HG03460 (cell line): ENCODE results near the gene BSG.
"Not testable (repeated sequence)": the region's sequence is repeated elsewhere in the genome, so short reads cannot be mapped to it uniquely, and the experiment has no call there.

Source experiments
- ATAC-seq: cut with Tn5 transposase; IDR thresholded peaks from one replicate; pipeline ENCODE4 v1.9.1; 2021; ENCODE audit not compliant: unreplicated experiment

The BSG gene

GRCh38 chr19:617551-618246 lies 45.3 kb downstream of the BSG start:
- ATAC-seq, result no peak

- ATAC-seq, result no peak
These were observed 45.8 kb downstream of the BSG start for GRCh38 chr19:618247-618619.

GRCh38 chr19:618674-619285 lies 46.4 kb downstream of the BSG start:
- no peak for ATAC-seq

- no peak for ATAC-seq
These were observed 47.0 kb downstream of the BSG start for GRCh38 chr19:619286-620002.

GRCh38 chr19:620166-620862 lies 47.9 kb downstream of the BSG start:
- ATAC-seq, result no peak

- not testable (repeated sequence) for ATAC-seq
These were observed 48.8 kb downstream of the BSG start for GRCh38 chr19:621191-621590.

DNA sequence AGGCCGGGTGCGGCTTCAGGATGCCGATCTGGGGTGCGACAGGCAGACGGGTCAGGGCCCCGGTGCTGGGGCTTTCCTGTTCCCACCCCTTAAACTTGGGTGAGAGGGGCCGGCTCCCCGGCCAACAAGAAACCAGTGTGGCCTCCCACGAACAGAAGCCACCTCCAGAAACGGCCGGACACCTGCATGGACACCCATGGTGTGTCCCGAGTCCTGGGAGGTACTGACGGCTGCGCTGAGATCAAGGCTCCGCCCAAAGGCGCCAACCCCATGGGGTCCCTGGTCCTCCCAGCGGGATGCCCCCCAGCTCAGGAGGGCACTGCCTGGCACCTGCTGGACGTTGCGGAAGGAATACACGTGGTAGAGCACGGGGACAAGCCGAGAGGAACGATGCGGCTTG lies 49.4 kb downstream of the BSG start:
- no peak for ATAC-seq

DNA sequence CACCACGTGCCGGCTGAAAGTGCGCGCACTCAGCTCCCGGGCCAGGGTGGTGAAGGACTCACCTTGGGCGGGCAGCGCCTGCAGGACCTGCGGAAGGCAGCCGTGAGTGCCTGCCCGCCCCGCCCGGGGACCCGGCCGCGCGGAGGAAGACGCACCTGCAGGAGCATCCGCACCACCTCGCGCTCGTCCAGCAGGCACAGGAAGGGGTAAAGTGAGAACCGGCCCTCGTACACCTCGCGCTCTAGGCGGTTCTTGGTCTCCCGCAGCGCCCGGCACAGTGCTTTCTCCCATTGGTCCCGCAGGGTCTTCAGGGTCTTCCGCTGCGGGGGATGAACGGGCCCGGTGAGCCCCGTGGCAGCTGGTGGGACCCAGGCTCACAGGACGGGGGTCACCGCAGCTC lies 50.3 kb downstream of the BSG start:
- ATAC-seq, result no peak

DNA sequence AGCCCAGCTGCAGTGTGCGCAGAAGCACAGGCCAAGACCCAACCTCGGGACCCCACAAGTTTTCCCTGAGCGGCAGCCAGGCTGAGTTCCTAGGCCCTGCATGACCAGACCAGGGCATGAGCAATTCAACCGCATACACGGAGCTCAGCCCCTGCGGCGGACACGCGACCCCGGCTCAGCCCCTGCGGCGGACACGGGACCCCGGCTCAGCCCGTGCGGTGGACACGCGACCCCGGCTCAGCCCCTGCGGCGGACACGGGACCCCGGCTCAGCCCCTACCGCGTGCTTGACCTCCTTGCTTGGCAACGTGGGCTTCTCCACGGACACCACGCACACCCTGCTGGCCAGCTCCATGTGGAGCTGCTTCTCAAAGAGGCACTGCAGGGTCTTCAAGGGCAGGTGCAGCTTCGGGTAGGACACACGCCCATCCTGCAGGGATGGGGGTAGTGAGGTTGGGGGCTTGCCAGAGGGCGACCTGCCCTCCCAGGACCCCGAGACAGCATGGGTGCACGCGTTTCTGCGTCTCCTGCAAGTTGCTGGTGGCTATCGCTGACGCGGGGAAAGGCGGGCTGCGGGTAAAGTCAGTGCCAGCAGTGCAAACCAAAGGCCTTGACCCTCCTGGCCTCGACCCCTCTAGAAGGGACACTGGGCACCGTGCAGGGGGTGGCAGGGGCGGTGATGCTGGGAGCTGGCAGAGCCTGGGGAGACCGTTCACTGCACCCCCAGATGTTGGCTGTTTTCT lies 51.0 kb downstream of the BSG start:
- no peak for ATAC-seq

DNA sequence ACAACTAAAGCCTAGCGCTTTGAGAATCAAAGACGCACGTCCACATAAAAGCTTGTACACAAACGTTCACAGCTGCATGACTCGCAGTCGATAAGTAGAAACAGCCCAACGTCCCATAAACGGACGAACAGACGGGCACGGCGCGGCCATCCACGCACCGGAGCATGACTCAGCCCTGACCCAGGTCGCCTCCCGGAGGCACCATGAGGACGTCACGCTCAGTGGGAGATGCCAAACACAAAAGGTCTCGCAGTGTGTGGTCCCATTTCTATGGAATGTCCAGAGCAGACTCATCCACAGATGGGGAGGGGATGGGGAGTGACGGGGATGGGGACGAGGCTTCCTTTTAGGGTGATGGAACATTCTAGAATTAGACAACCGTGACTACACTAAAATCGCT lies 51.6 kb downstream of the BSG start:
- ATAC-seq, result no peak

GRCh38 chr19:624433-625109 lies 52.2 kb downstream of the BSG start:
- ATAC-seq, result no peak

DNA sequence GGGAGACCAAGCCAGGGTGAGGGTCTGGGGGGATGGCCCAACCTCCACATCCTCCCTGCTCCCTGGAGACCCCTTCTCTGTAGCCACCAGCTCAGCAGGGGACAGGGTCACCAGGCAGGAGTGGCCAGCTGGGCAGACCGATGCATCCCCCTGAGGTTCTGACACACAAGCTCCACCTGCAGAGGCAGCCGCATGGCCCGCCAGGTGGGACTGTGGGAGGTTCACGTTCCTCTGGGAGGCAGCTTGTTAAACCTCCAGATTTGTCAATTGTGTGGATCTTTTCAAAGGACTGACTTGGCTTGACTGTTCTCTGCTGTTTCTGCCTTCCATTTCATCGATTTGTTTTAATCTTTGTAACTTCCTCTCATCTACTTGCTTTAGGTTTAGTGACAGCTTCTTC lies 52.9 kb downstream of the BSG start:
- no peak for ATAC-seq

GRCh38 chr19:626566-626965 lies 54.2 kb downstream of the BSG start:
- not testable (repeated sequence) for ATAC-seq

DNA sequence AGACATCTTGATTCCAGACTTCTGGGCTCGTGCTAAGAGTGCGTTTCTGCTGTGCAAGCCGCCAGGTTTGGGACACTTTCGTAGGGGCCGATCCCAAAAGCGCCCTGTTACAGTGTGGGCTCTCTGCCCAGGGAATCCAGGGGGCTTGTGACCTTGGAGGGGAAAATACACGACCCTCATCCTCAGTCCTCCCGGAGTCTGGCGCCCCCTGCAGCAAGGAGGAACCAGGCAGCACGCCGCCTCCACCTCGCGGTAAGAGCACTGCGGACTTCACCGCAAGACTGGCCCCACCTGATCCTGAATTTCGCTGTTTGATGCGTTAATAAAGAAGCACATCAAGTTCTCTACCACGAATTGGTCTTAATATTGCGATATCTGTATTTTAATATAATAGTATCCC lies 55.8 kb downstream of the BSG start:
- no peak for ATAC-seq

DNA sequence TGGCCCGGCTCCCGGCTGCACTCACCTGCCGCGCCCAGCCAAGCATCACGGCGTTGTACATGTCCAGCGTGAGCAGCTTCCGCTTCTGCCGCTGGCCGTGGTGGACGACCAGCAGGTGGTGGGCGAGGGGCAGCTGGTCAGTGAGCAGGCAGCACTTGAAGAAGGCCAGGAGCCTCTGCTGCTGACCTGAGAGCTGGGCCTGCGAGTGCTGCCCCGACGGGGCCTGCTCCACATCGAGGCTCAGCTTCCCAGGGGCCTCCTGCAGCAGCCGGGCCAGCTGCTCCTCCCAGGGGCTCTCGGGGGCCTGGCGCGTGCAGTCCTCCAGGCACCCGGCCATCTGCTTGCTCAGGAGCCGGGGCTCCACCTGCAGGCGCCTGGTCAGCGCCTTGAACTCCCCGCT lies 57.1 kb downstream of the BSG start:
- ATAC-seq, result not testable (repeated sequence)

GRCh38 chr19:629961-630714 lies 57.7 kb downstream of the BSG start:
- no peak for ATAC-seq

DNA sequence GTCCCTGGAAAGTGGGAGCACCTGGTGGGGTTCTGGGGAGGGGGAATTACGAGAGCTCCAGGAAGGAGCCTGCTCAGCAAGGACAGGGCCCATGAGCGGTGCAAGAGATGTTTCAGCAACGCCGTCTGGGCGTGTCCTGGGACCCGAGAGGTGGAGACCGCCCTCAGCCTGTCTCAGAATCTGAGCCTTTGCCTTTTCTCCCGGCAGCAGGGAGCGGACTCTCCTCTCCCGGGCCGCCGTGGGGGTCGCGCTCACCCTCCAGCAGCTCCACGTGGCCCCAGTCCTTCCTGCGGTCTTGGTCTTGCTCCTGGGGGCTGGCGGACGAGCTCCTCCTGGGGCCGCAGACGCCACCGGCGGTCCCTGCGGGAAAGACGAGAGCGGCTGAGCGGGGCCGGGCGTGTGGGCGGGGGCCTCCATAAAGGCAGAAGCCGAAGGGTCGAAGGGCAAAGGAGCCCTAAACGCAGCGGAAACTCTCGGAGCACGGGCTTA lies 60.2 kb downstream of the BSG start:
- ATAC-seq, result peak; percentile 9
